Effector memory CD4-positive, alpha-beta T cell (primary cell): ENCODE results near the gene KCNT2.

Experiments used
- DNase-seq, 3 donors: peaks; one replicate each; pipeline ENCODE4 v3.0.0-alpha.2; 2020
- H3K27ac ChIP-seq: 2 replicates; pipeline ENCODE4 v1.7.0; 2013; ENCODE audit warnings: mild to moderate bottlenecking, low read length, moderate library complexity; ENCODE audit not compliant: insufficient read depth, poor library complexity, severe bottlenecking
- H3K27me3 ChIP-seq: replicated peaks from 2 replicates; pipeline ENCODE4 v1.7.0; 2013; ENCODE audit warnings: mild to moderate bottlenecking, low read length; ENCODE audit not compliant: insufficient read depth, control insufficient read depth, poor library complexity, severe bottlenecking
- H3K36me3 ChIP-seq: 2 replicates; pipeline ENCODE4 v1.7.0; 2013; ENCODE audit warnings: mild to moderate bottlenecking, low read length, moderate library complexity; ENCODE audit not compliant: control insufficient read depth, insufficient read depth
- H3K4me1 ChIP-seq: 2 replicates; pipeline ENCODE4 v1.7.0; 2013; ENCODE audit warnings: low read length, mild to moderate bottlenecking; ENCODE audit not compliant: control insufficient read depth, insufficient read depth, poor library complexity, severe bottlenecking
- H3K4me3 ChIP-seq: 2 replicates; pipeline ENCODE4 v1.7.0; 2013; ENCODE audit warnings: low read length, low read depth, mild to moderate bottlenecking; ENCODE audit not compliant: insufficient read depth, poor library complexity, severe bottlenecking
- H3K9me3 ChIP-seq: 2 replicates; pipeline ENCODE4 v1.7.0; 2013; ENCODE audit warnings: mild to moderate bottlenecking, low read length, moderate library complexity; ENCODE audit not compliant: control insufficient read depth

Gene KCNT2

GRCh38 chr1:196464480-196464941 lies 143.7 kb downstream of the KCNT2 start:
- Histone ChIP-seq H3K27me3 (no peaks in the 10 kb centered on the region), H3K9me3 (no peaks in the 10 kb centered on the region), H3K4me3 (no peak overlapping the region), H3K4me1 (no peaks in the 10 kb centered on the region), H3K36me3 (no peaks in the 10 kb centered on the region), H3K27ac (no peak overlapping the region)
- DNase-seq: no peak

- no peak for DNase-seq
- Histone ChIP-seq H3K4me1 (no peaks in the 10 kb centered on the region), H3K9me3 (no peaks in the 10 kb centered on the region), H3K36me3 (no peaks in the 10 kb centered on the region), H3K27me3 (no peaks in the 10 kb centered on the region), H3K27ac (no peak overlapping the region), H3K4me3 (no peak overlapping the region)
Observed at GRCh38 chr1:196462086-196462485, 146.2 kb downstream of the KCNT2 start.

GRCh38 chr1:196461521-196461920 lies 146.7 kb downstream of the KCNT2 start:
- no peaks in the 10 kb centered on the region for H3K27me3 ChIP-seq
- no peak overlapping the region for H3K4me3 ChIP-seq
- no peak for DNase-seq
- no peaks in the 10 kb centered on the region for H3K9me3 ChIP-seq
- no peak overlapping the region for H3K27ac ChIP-seq
- H3K4me1 ChIP-seq: no peaks in the 10 kb centered on the region
- no peaks in the 10 kb centered on the region for H3K36me3 ChIP-seq

DNA sequence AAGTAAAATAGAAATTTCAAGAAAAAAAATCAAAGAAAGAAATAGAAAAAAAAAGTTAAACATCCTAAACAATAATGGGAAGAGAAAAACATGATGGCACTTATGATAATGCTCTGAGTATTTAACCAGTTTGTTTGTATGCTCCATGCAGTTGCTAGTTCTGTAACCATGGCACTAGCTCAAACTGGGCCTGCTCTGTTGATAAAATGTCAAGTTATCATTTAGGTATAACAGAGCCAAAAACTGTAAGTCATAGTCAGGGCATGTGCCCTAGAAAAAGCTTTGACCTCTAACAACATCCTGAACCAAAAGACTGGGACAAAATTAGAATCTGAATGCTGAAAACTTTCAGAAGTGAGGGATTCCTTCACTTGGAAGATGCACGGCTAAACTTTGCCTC lies 148.9 kb downstream of the KCNT2 start:
- Histone ChIP-seq H3K27ac (no peak overlapping the region), H3K36me3 (no peaks in the 10 kb centered on the region), H3K9me3 (no peaks in the 10 kb centered on the region), H3K27me3 (no peaks in the 10 kb centered on the region), H3K4me3 (no peak overlapping the region), H3K4me1 (no peaks in the 10 kb centered on the region)
- no peak for DNase-seq

DNA sequence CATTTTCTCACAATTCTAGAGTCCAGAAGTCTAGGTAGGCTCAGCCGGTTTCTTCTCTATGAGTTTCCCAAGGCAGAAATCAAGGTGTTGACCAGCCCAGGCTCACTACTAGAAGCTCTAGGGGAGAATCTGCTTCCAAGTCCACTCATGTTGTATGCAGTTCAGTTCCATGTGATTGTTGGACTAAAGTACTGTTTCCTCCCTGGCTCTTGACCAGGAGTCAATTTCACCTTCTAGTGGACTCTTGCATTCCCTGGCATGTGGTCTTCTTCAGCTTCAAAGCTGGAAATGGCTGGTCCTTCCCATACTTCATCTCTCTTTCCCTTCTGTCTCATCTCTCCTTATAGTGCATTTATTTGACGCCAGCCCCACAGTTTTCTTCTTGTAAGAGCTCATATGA lies 153.4 kb downstream of the KCNT2 start:
- no peak overlapping the region for H3K4me3 ChIP-seq
- H3K9me3 ChIP-seq: no peaks in the 10 kb centered on the region
- no peaks in the 10 kb centered on the region for H3K27me3 ChIP-seq
- H3K27ac ChIP-seq: no peak overlapping the region
- no peak for DNase-seq
- H3K4me1 ChIP-seq: no peaks in the 10 kb centered on the region
- H3K36me3 ChIP-seq: no peaks in the 10 kb centered on the region

GRCh38 chr1:196451103-196451502 lies 157.1 kb downstream of the KCNT2 start:
- Histone ChIP-seq H3K4me3 (no peak overlapping the region), H3K9me3 (no peaks in the 10 kb centered on the region), H3K27ac (no peak overlapping the region), H3K27me3 (no peaks in the 10 kb centered on the region), H3K36me3 (no peaks in the 10 kb centered on the region), H3K4me1 (no peaks in the 10 kb centered on the region)
- DNase-seq: no peak

DNA sequence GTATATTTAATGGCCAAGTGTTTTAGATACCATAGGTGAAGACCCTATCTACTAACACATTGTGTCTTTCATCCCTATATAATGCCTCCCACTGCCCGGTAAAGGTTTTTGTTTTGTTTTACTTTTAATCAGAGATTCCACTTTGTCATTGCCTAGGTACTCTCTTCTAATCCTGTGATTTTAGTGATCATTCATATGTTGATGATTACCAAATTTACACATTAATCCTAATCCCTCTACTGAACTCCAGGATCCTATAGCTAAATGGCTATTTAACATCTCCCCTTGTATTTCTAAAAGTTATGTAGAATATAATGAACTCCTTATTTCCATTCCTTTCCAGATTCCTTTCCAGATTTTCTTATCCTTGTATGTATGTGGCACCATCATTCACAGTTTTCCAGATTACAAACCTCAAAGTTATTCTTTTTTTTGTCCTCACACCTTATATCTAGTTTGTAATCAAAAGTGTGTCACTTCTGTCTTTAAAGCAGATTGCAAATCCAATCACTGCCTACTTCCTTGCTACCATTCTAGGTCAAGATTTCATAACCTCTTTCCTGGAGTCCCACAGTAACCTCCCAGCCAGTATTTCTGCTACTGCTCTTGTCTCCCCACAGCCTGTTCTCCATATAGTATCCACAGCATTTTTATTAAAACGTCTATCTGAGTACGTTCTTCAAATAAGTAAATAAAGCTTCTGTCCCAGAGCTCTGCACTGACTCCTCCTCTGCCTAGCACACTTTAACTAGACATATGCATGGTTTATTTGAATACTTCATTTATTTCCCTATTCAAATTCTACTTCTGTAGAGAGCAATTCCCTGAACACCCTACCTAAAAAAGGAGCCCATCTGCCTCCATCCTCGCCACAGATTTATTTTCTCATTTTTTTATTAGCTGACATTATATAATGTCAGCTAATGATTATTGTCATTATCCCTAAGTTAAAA lies 157.8 kb downstream of the KCNT2 start:
- no peak for DNase-seq
- Histone ChIP-seq H3K27ac (no peak overlapping the region), H3K9me3 (no peaks in the 10 kb centered on the region), H3K4me3 (no peak overlapping the region), H3K4me1 (no peaks in the 10 kb centered on the region), H3K36me3 (no peaks in the 10 kb centered on the region), H3K27me3 (no peaks in the 10 kb centered on the region)

DNA sequence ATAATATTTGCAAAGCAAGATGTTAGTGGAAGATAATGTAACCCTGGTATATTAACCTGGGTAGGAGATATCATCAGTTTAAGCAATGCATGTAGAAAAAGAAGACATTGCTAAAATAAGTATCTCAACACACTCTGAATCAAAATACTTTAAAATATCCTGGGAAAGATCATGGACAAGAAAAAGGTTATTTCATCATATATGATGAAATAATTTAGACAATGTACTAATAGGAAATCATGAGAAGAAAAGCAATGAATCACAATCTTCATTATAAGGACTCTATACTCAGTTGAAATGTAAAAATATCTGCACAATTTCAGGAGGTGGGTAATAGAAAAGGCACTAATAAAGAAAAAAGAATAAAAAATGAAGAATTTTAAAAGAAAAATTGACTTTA lies 158.8 kb downstream of the KCNT2 start:
- Histone ChIP-seq H3K27ac (no peak overlapping the region), H3K4me1 (no peaks in the 10 kb centered on the region), H3K27me3 (no peaks in the 10 kb centered on the region), H3K4me3 (no peak overlapping the region), H3K36me3 (no peaks in the 10 kb centered on the region), H3K9me3 (no peaks in the 10 kb centered on the region)
- no peak for DNase-seq

- Histone ChIP-seq H3K27ac (no peak overlapping the region), H3K27me3 (no peaks in the 10 kb centered on the region), H3K36me3 (no peaks in the 10 kb centered on the region), H3K4me1 (no peaks in the 10 kb centered on the region), H3K4me3 (no peak overlapping the region), H3K9me3 (no peaks in the 10 kb centered on the region)
- no peak for DNase-seq
Observed at GRCh38 chr1:196445775-196446174, 162.5 kb downstream of the KCNT2 start.

- H3K4me3 ChIP-seq: no peak overlapping the region
- no peaks in the 10 kb centered on the region for H3K9me3 ChIP-seq
- H3K36me3 ChIP-seq: no peaks in the 10 kb centered on the region
- H3K27me3 ChIP-seq: no peaks in the 10 kb centered on the region
- no peak overlapping the region for H3K27ac ChIP-seq
- DNase-seq: no peak
- no peaks in the 10 kb centered on the region for H3K4me1 ChIP-seq
Observed at GRCh38 chr1:196444634-196445033, 163.6 kb downstream of the KCNT2 start.
